Posterior vena cava (tissue), 2 donors: ENCODE data around the gene VPS18. TPM values are rescaled to one million over a fixed set of nuclear protein-coding genes. Genes with fewer than 3 reads are reported as not detected.

ENCODE experiments used
- DNase-seq: peaks from one replicate; pipeline ENCODE4 v3.0.0-alpha.2; 2020; ENCODE audit warnings: low spot score
- intact Hi-C, 2 donors: fragments of 100-400 bp; cut with DNase I; formaldehyde crosslinking; loops; one replicate each; pipeline versions ENCODE4 v1.14.1 to v1.14.2; 2022 to 2023
- total RNA-seq, 2 donors: library from RNA; stranded (reverse); fragmentation: NEBNext Ultra II Directional; extraction: Animal tissue kit (Norgen Biotek cat#: 25700); gene quantifications; one replicate each; pipeline ENCODE4 v1.2.1, GENCODE V29; 2021
- donor health status: DM: yes; HTN: yes; CAD: no.
- donor health status: DM: yes; HTN: yes; CAD: no.

Gene VPS18
- total RNA-seq, 2 donors from 2014 or later, result 21.9 to 23.3 TPM

- DNase-seq, result peak; percentile 87
- intact Hi-C loops, result no loop called here
These were observed 35.6 kb downstream of the VPS18 start for GRCh38 chr15:40929660-40930429.

- no peak for DNase-seq
- intact Hi-C loops, result no loop called here
These were observed 36.4 kb downstream of the VPS18 start for GRCh38 chr15:40930430-40931299.

GRCh38 chr15:40931300-40932142 lies 37.3 kb downstream of the VPS18 start:
- intact Hi-C loops, result no loop called here
- no peak for DNase-seq

- no peak for DNase-seq
These were observed 37.9 kb downstream of the VPS18 start for GRCh38 chr15:40932156-40932555.

GRCh38 chr15:40932649-40933516 lies 38.6 kb downstream of the VPS18 start:
- no peak for DNase-seq
- intact Hi-C loops, result no loop called here

More at GRCh38 chr15:40932156-40932555, 37.9 kb downstream of the VPS18 start:
- intact Hi-C loops, result no loop called here

GRCh38 chr15:40933517-40933902 lies 39.3 kb downstream of the VPS18 start:
- DNase-seq, result no peak
- intact Hi-C loops, result no loop called here

GRCh38 chr15:40934457-40934856 lies 40.2 kb downstream of the VPS18 start:
- intact Hi-C loops, result no loop called here
- peak; percentile 66 for DNase-seq

- DNase-seq, result no peak
- intact Hi-C loops, result loop anchor here in 1 of 2 donors (2.0 kb wide), 1 partner anchor 23 kb away; no protein-coding TSS in a partner anchor
These were observed 42.0 kb downstream of the VPS18 start for GRCh38 chr15:40936234-40936708.

- no peak for DNase-seq
- intact Hi-C loops, result loop anchor here in 1 of 2 donors (2.0 kb wide), 1 partner anchor 24 kb away; no protein-coding TSS in a partner anchor
These were observed 42.7 kb downstream of the VPS18 start for GRCh38 chr15:40936709-40937666.

GRCh38 chr15:40937762-40938535 lies 43.7 kb downstream of the VPS18 start:
- intact Hi-C loops, result loop anchor here in 1 of 2 donors (2.0 kb wide), 1 partner anchor 25 kb away; no protein-coding TSS in a partner anchor
- peak; percentile 69 for DNase-seq

GRCh38 chr15:40938536-40938870 lies 44.3 kb downstream of the VPS18 start:
- intact Hi-C loops, result no loop called here
- DNase-seq, result no peak

- DNase-seq, result no peak
- intact Hi-C loops, result no loop called here
These were observed 46.1 kb downstream of the VPS18 start for GRCh38 chr15:40940296-40940801.

GRCh38 chr15:40941068-40941527 lies 46.8 kb downstream of the VPS18 start:
- intact Hi-C loops, result no loop called here

GRCh38 chr15:40941528-40942336 lies 47.5 kb downstream of the VPS18 start:
- intact Hi-C loops, result no loop called here
- DNase-seq, result peak; percentile 93

More at GRCh38 chr15:40941068-40941527, 46.8 kb downstream of the VPS18 start:
- DNase-seq, result no peak

GRCh38 chr15:40942337-40942854 lies 48.1 kb downstream of the VPS18 start:
- intact Hi-C loops, result no loop called here
- peak; percentile 79 for DNase-seq
